ENCODE results near the gene TGM2. TPM values are rescaled to one million over a fixed set of nuclear protein-coding genes. Genes with fewer than 3 reads are reported as not detected.
A peak's percentile ranks its signal among the peaks of the same experiment; 100 is the strongest.

TGM2 gene
- total RNA-seq, 1 experiment from 2014 or later = 1.5 TPM

GRCh38 chr20:38141889-38142494, 23.1 kb downstream of the TGM2 start:
- ChIA-PET POLR2A (interaction anchor here (1.3 to 2.6 kb wide), 2 partner anchors 10 to 32 kb away, joined by 3 to 7 read pairs; no protein-coding TSS in a partner anchor), CTCF (interaction anchor here (1.1 to 3.8 kb wide), 2 partner anchors 12 to 69 kb away, joined by 4 to 19 read pairs; no protein-coding TSS in a partner anchor)
- no peaks in the 10 kb centered on the region for H3K36me3 Mint-ChIP-seq (ENCODE audit: insufficient read depth, unreplicated experiment)
- no peak overlapping the region for H3K4me3 Mint-ChIP-seq (ENCODE audit: unreplicated experiment)
- no TSS peak for BruUV-seq (replicated peaks)
- H3K9me3 Mint-ChIP-seq (ENCODE audit: unreplicated experiment) = no peaks in the 10 kb centered on the region
- H3K27ac Mint-ChIP-seq (ENCODE audit: low read depth, unreplicated experiment) = peak overlapping the region; percentile 95
- no peak for DNase-seq (ENCODE audit: unreplicated experiment)
- H3K4me1 Mint-ChIP-seq (ENCODE audit: insufficient read depth, unreplicated experiment) = peaks cover 38% of the 10 kb centered on the region
- no peaks in the 10 kb centered on the region for H3K27me3 Mint-ChIP-seq (ENCODE audit: insufficient read depth, unreplicated experiment)
- no peak for TF ChIP-seq CTCF (IDR thresholded peaks at IDR 0.05; ENCODE audit: unreplicated experiment)
- intact Hi-C loops (cut with micrococcal nuclease) = no loop called here

- BruUV-seq (replicated peaks) = no TSS peak
- Mint-ChIP-seq H3K4me1 (ENCODE audit: insufficient read depth, unreplicated experiment) (peaks cover 38% of the 10 kb centered on the region), H3K27ac (ENCODE audit: low read depth, unreplicated experiment) (no peak overlapping the region), H3K4me3 (ENCODE audit: unreplicated experiment) (no peak overlapping the region), H3K36me3 (ENCODE audit: insufficient read depth, unreplicated experiment) (no peaks in the 10 kb centered on the region), H3K27me3 (ENCODE audit: insufficient read depth, unreplicated experiment) (no peaks in the 10 kb centered on the region), H3K9me3 (ENCODE audit: unreplicated experiment) (no peaks in the 10 kb centered on the region)
- DNase-seq (ENCODE audit: unreplicated experiment) = no peak
- ChIA-PET POLR2A (interaction anchor here (0.9 to 1.6 kb wide), 3 partner anchors 12 to 55 kb away, joined by 3 read pairs; no protein-coding TSS in a partner anchor), CTCF (interaction anchor here (1.4 to 2.0 kb wide), 2 partner anchors 68 to 80 kb away, joined by 5 to 7 read pairs; no protein-coding TSS in a partner anchor)
- no peak for TF ChIP-seq CTCF (IDR thresholded peaks at IDR 0.05; ENCODE audit: unreplicated experiment)
- intact Hi-C loops (cut with micrococcal nuclease) = no loop called here
Observed at GRCh38 chr20:38141204-38141888, 23.7 kb downstream of the TGM2 start.

- BruUV-seq (replicated peaks) = no TSS peak
- DNase-seq (ENCODE audit: unreplicated experiment) = peak; percentile 68
- intact Hi-C loops (cut with micrococcal nuclease) = no loop called here
- H3K4me1 Mint-ChIP-seq (ENCODE audit: insufficient read depth, unreplicated experiment) = peaks cover 35% of the 10 kb centered on the region
- H3K4me3 Mint-ChIP-seq (ENCODE audit: unreplicated experiment) = no peak overlapping the region
- no peak overlapping the region for H3K27ac Mint-ChIP-seq (ENCODE audit: low read depth, unreplicated experiment)
- TF ChIP-seq CTCF (IDR thresholded peaks at IDR 0.05; ENCODE audit: unreplicated experiment) = no peak
- no peaks in the 10 kb centered on the region for H3K9me3 Mint-ChIP-seq (ENCODE audit: unreplicated experiment)
- CTCF ChIA-PET = interaction anchor here (0.6 to 2.0 kb wide), 5 partner anchors 17 to 81 kb away, joined by 3 to 7 read pairs (median 3); no protein-coding TSS in a partner anchor
- H3K27me3 Mint-ChIP-seq (ENCODE audit: insufficient read depth, unreplicated experiment) = no peaks in the 10 kb centered on the region
- H3K36me3 Mint-ChIP-seq (ENCODE audit: insufficient read depth, unreplicated experiment) = no peaks in the 10 kb centered on the region
- POLR2A ChIA-PET = interaction anchor here (0.9 to 1.6 kb wide), 5 partner anchors 11 to 56 kb away, joined by 3 to 4 read pairs (median 3); no protein-coding TSS in a partner anchor
Observed at GRCh38 chr20:38139977-38140753, 24.9 kb downstream of the TGM2 start.

Measured in MCF 10A (cell line).